MCF 10A (cell line): ENCODE measurements around the gene ZCCHC24. TPM values are rescaled to one million over a fixed set of nuclear protein-coding genes. Genes with fewer than 3 reads are reported as not detected.

Experiments
- BruUV-seq: library from RNA; stranded (reverse); fragments of 400-500 nt; replicated peaks from 2 replicates; lab custom pipeline; 2021; lab: Mats Ljungman, UMichigan
- CTCF ChIA-PET: fragments of 300-600 bp; sonication (Branson Sonifier 250); formaldehyde crosslinking; extraction: SDS; loops from one replicate; lab custom pipeline; 2021; ENCODE audit warnings: antibody characterized with exemption, inconsistent platforms; lab: Yijun Ruan, JAX
- POLR2A ChIA-PET: fragments of 300-600, 350-650 bp; sonication (Branson Sonifier 250); formaldehyde crosslinking; extraction: SDS; loops from one replicate; lab custom pipeline; 2020; ENCODE audit warnings: antibody characterized with exemption, inconsistent platforms; lab: Yijun Ruan, JAX
- DNase-seq: peaks from one replicate; pipeline ENCODE4 v3.0.0-alpha.2; 2018; ENCODE audit not compliant: unreplicated experiment
- H3K27ac Mint-ChIP-seq: one replicate; pipeline ENCODE4 v1.8.0; 2022; ENCODE audit warnings: mild to moderate bottlenecking, low read depth, mixed read lengths; ENCODE audit not compliant: unreplicated experiment
- H3K27me3 Mint-ChIP-seq: one replicate; pipeline ENCODE4 v1.8.0; 2022; ENCODE audit warnings: mixed read lengths; ENCODE audit not compliant: insufficient read depth, unreplicated experiment
- H3K36me3 Mint-ChIP-seq: one replicate; pipeline ENCODE4 v1.8.0; 2022; ENCODE audit warnings: mild to moderate bottlenecking, moderate library complexity, mixed read lengths; ENCODE audit not compliant: insufficient read depth, unreplicated experiment
- H3K4me1 Mint-ChIP-seq: one replicate; pipeline ENCODE4 v1.8.0; 2022; ENCODE audit warnings: mixed read lengths; ENCODE audit not compliant: insufficient read depth, unreplicated experiment
- H3K4me3 Mint-ChIP-seq: one replicate; pipeline ENCODE4 v1.8.0; 2022; ENCODE audit warnings: mild to moderate bottlenecking, moderate library complexity, mixed read lengths; ENCODE audit not compliant: unreplicated experiment
- H3K9me3 Mint-ChIP-seq: one replicate; pipeline ENCODE4 v1.8.0; 2022; ENCODE audit warnings: mixed read lengths; ENCODE audit not compliant: unreplicated experiment
- intact Hi-C: fragments of 100-400 bp; cut with micrococcal nuclease; formaldehyde crosslinking; loops from 2 replicates; pipeline ENCODE4 v1.14.1; 2022
- total RNA-seq: library from RNA; stranded (reverse); gene quantifications from 2 replicates; pipeline ENCODE4 v1.2.3, GENCODE V29; 2022
- TF ChIP-seq, protein P1 (sequence below): fragments of 200-600 bp; IDR thresholded peaks from one replicate; pipeline ENCODE4 v1.8.0; 2022; ENCODE audit warnings: antibody characterized with exemption, mild to moderate bottlenecking; ENCODE audit not compliant: unreplicated experiment

Gene ZCCHC24
- total RNA-seq, 1 experiment from 2014 or later: 2.8 TPM

DNA sequence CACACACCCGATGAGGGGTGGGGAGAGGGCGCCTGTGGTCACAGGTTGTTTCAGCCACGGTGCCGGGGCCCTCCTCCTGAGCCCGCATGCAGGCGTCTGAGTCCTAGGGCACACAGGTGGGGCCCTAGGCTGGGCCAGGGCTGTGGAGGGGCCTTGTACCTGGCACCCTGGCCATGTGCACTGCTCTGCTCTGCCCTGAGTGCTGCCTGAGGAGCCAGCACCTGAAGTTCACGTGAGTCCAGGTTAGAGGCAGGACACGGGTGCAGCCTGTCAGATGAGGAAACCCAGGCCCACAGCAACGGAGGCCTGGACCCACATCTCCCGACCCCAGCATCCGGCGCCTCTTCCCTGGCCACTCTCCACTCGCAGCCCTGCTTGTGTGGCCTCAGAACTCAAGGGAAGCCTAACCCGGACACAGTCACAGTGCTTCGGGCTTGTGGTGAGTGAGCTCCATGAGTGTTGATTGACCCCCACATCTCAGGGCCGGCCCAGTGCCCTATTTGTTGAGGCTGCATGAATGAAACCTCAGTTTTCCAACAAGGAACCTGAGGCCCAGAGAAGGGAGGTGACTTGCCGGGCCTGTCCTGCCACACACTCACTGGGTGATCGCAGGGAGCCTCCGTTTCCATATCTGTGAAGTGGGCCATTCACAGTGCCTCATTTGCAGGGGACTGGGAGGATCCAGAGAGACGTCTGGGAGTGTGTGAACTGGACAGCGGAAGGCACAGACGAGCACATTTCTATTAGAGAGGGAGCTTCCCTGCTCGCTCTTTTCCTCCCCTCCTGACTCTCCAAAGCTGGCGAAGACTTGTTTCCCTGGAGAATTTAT lies 58.6 kb downstream of the ZCCHC24 start:
- H3K27me3 Mint-ChIP-seq: no peaks in the 10 kb centered on the region
- peaks cover 7% of the 10 kb centered on the region for H3K36me3 Mint-ChIP-seq
- TF ChIP-seq, protein P1, sequence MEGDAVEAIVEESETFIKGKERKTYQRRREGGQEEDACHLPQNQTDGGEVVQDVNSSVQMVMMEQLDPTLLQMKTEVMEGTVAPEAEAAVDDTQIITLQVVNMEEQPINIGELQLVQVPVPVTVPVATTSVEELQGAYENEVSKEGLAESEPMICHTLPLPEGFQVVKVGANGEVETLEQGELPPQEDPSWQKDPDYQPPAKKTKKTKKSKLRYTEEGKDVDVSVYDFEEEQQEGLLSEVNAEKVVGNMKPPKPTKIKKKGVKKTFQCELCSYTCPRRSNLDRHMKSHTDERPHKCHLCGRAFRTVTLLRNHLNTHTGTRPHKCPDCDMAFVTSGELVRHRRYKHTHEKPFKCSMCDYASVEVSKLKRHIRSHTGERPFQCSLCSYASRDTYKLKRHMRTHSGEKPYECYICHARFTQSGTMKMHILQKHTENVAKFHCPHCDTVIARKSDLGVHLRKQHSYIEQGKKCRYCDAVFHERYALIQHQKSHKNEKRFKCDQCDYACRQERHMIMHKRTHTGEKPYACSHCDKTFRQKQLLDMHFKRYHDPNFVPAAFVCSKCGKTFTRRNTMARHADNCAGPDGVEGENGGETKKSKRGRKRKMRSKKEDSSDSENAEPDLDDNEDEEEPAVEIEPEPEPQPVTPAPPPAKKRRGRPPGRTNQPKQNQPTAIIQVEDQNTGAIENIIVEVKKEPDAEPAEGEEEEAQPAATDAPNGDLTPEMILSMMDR: no peak
- no peak overlapping the region for H3K27ac Mint-ChIP-seq
- CTCF ChIA-PET: interaction anchor here (0.6 to 1.1 kb wide), 2 partner anchors 12 to 38 kb away, joined by 3 read pairs; no protein-coding TSS in a partner anchor
- intact Hi-C loops: no loop called here
- BruUV-seq: no TSS peak
- no peak overlapping the region for H3K4me3 Mint-ChIP-seq
- no peak for DNase-seq
- POLR2A ChIA-PET: interaction anchor here (0.6 kb wide), 1 partner anchor 17 kb away, joined by 4 read pairs; no protein-coding TSS in a partner anchor
- no peaks in the 10 kb centered on the region for H3K9me3 Mint-ChIP-seq
- no peaks in the 10 kb centered on the region for H3K4me1 Mint-ChIP-seq

DNA sequence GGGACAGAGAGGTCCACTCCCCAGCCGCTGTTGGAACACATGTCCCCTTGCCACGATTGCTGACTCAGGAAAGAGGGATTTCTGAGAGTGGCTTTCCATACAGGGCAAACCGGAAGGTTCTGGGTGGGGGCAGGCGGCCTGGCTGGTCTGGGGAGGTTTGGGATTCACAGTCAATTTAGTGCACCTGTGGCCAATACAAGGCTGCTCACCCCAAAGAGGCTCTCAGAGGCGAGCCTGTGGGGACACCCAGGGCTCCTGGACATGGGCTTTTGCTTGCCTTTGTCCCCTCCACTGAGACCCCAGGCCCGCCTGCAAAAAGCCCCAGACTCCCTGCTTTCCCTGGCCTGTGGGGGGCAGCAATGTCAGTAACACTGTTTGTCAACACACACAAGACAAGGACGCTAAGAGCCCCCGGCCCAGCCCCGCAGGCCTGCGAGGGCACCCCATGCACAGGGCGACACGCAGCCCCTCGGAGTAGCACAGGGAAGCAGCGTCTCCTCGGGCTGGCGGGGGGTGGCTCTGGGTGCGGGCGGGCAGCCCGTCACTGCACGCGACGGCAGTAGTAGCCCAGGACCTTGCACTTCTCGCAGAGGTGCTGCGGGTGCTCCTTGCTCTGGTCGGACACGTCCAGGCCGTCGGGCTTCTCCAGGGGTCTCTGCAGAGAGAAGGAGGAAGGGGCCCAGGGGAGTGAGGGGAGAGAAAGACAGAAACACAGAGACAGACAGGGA lies 59.5 kb downstream of the ZCCHC24 start:
- no peaks in the 10 kb centered on the region for H3K9me3 Mint-ChIP-seq
- intact Hi-C loops: no loop called here
- no peak overlapping the region for H3K27ac Mint-ChIP-seq
- ChIA-PET POLR2A (no interaction called here), CTCF (no interaction called here)
- H3K4me3 Mint-ChIP-seq: no peak overlapping the region
- H3K27me3 Mint-ChIP-seq: no peaks in the 10 kb centered on the region
- H3K4me1 Mint-ChIP-seq: no peaks in the 10 kb centered on the region
- DNase-seq: no peak
- TF ChIP-seq, protein P1: no peak
- no TSS peak for BruUV-seq
- peaks cover 7% of the 10 kb centered on the region for H3K36me3 Mint-ChIP-seq

DNA sequence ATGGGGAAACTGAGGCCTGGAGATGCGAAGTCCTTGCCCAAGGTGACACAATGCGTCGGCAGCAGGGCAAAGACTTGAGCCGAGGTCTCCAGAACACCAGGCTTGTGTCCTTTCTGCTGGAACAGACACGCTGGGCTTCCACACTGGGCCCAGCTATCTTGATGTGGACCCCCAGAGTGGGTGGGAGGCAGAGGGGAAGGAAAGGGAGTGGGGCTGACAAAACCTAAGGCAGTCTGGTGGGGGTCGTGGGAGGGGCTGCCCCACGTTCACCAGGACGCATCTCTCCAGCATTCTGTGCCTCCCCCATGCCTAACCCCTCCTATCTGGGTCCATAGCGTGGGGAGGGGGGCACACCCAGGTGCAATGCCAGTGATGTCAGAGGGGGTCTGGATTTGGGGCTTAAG lies 60.0 kb downstream of the ZCCHC24 start:
- H3K9me3 Mint-ChIP-seq: no peaks in the 10 kb centered on the region
- DNase-seq: no peak
- no TSS peak for BruUV-seq
- H3K4me3 Mint-ChIP-seq: no peak overlapping the region
- CTCF ChIA-PET: interaction anchor here (0.7 kb wide), 2 partner anchors 21 to 60 kb away, joined by 3 read pairs; no protein-coding TSS in a partner anchor
- intact Hi-C loops: no loop called here
- TF ChIP-seq, protein P1: no peak
- H3K27me3 Mint-ChIP-seq: no peaks in the 10 kb centered on the region
- no peaks in the 10 kb centered on the region for H3K4me1 Mint-ChIP-seq
- H3K27ac Mint-ChIP-seq: no peak overlapping the region
- POLR2A ChIA-PET: no interaction called here
- H3K36me3 Mint-ChIP-seq: peaks cover 7% of the 10 kb centered on the region
